ENCODE results near the gene AATK.

GRCh38 chr17:81198826-81199481 lies 32.9 kb upstream of the AATK start:
- TF ChIP-seq CTCF (conservative IDR thresholded peaks at IDR 0.05; ENCODE audit: low read depth, low read length) (no peak), EZH2phosphoT487 (IDR thresholded peaks at IDR 0.05; ENCODE audit: borderline replicate concordance, low read length) (no peak), EZH2 (IDR thresholded peaks at IDR 0.05; ENCODE audit: low read length, unreplicated experiment) (no peak)
